Endothelial cell of umbilical vein (primary cell): ENCODE results near the gene CUX1. TPM values are rescaled to one million over a fixed set of nuclear protein-coding genes. Genes with fewer than 3 reads are reported as not detected.

ENCODE experiments used
- BruUV-seq: library from RNA; stranded (reverse); fragments of 400-500 nt; replicated peaks from 2 replicates; lab custom pipeline; 2021; lab: Mats Ljungman, UMichigan
- CTCF ChIA-PET: fragments of 300-600, 350-600 bp; sonication (Branson Sonifier 250); formaldehyde crosslinking; loops from one replicate; lab custom pipeline; 2021; ENCODE audit warnings: antibody characterized with exemption, inconsistent platforms; lab: Charles Lee
- POLR2A ChIA-PET: fragments of 300-600, 350-600 bp; sonication (Branson Sonifier 250); formaldehyde crosslinking; loops from one replicate; lab custom pipeline; 2021; ENCODE audit warnings: antibody characterized with exemption, inconsistent platforms; lab: Charles Lee
- DNase-seq: peaks from one replicate; pipeline ENCODE4 v3.0.0-alpha.2; 2011; ENCODE audit warnings: low read depth, low spot score
- FAIRE-seq: peaks from 2 replicates; lab custom pipeline; 2011; peaks lifted over from hg19 to GRCh38; lab: Jason Lieb, UNC
- H2AFZ ChIP-seq: 2 replicates; pipeline ENCODE4 v1.6.0; 2012; ENCODE audit warnings: low read depth, low read length, control low read depth, inconsistent platforms
- H3K27ac ChIP-seq: 2 replicates; pipeline ENCODE4 v1.5.1; 2011; ENCODE audit warnings: low read depth, mild to moderate bottlenecking, control low read depth, low read length, moderate library complexity; ENCODE audit not compliant: insufficient read depth
- H3K27me3 ChIP-seq, 2 experiments: 2 replicates each; pipeline versions ENCODE4 v1.6.0 to v1.6.1; 2011; ENCODE audit warnings: low read length in 2 of 2, mixed read lengths in 1 of 2; ENCODE audit not compliant: control insufficient read depth in 2 of 2, insufficient read depth in 2 of 2
- H3K36me3 ChIP-seq, 2 experiments: 2 replicates in 1 of 2; 3 replicates in 1 of 2; pipeline ENCODE4 v1.5.1; 2011; ENCODE audit warnings: low read length in 2 of 2, mild to moderate bottlenecking in 1 of 2, moderate library complexity in 1 of 2; ENCODE audit not compliant: control insufficient read depth in 2 of 2, insufficient read depth in 2 of 2; ENCODE audit errors: extremely low read depth in 1 of 2
- H3K4me1 ChIP-seq: 3 replicates; pipeline ENCODE4 v1.5.1; 2011; ENCODE audit warnings: mild to moderate bottlenecking, low read length; ENCODE audit not compliant: control insufficient read depth, insufficient read depth; ENCODE audit errors: extremely low read depth
- H3K4me2 ChIP-seq: 2 replicates; pipeline ENCODE4 v1.6.1; 2011; ENCODE audit warnings: low read length, control low read depth, mixed read lengths; ENCODE audit not compliant: insufficient read depth
- H3K4me3 ChIP-seq, 3 experiments: fragments of 200-600 bp in 1 of 3; sonication (generic), shearing (Covaris generic) in 1 of 3; replicated peaks in 1 of 3; 2 replicates each; pipeline ENCODE4 v1.5.1; 2011 to 2016; ENCODE audit warnings: control low read depth in 3 of 3, low read length in 3 of 3, mild to moderate bottlenecking in 2 of 3, inconsistent platforms in 1 of 3, low read depth in 1 of 3, moderate library complexity in 1 of 3; ENCODE audit not compliant: insufficient read depth in 1 of 3
- H3K79me2 ChIP-seq: 2 replicates; pipeline ENCODE4 v1.6.0; 2012; ENCODE audit warnings: low read length, inconsistent platforms; ENCODE audit not compliant: control insufficient read depth, insufficient read depth
- H3K9ac ChIP-seq: replicated peaks from 2 replicates; pipeline ENCODE3; 2011; ENCODE audit warnings: low read length, control low read depth; ENCODE audit not compliant: insufficient read depth; ENCODE audit errors: extremely low read depth
- H3K9me1 ChIP-seq: replicated peaks from 3 replicates; pipeline ENCODE4 v1.6.0; 2011; ENCODE audit warnings: mild to moderate bottlenecking, low read length; ENCODE audit not compliant: control insufficient read depth, insufficient read depth; ENCODE audit errors: extremely low read depth
- H3K9me3 ChIP-seq: replicated peaks from 2 replicates; pipeline ENCODE4 v1.5.1; 2012; ENCODE audit warnings: low read length, inconsistent platforms; ENCODE audit not compliant: control insufficient read depth, insufficient read depth
- H4K20me1 ChIP-seq: replicated peaks from 2 replicates; pipeline ENCODE3; 2011; ENCODE audit warnings: mild to moderate bottlenecking, low read length; ENCODE audit not compliant: control insufficient read depth, insufficient read depth; ENCODE audit errors: extremely low read depth
- CTCF ChIP-seq, 2 donors: IDR thresholded peaks; 1 replicate in 1 of 2; 2 replicates in 1 of 2; pipeline ENCODE4 v1.5.1; 2011; ENCODE audit warnings: low read length in 2 of 2, mild to moderate bottlenecking in 2 of 2, moderate library complexity in 2 of 2, control low read depth in 1 of 2, inconsistent platforms in 1 of 2, low read depth in 1 of 2; ENCODE audit not compliant: insufficient read depth in 1 of 2; ENCODE audit errors: extremely low read depth in 1 of 2
- EZH2 ChIP-seq: IDR thresholded peaks from 2 replicates; pipeline ENCODE4 v1.6.1; 2012; ENCODE audit warnings: borderline replicate concordance, low read depth, mild to moderate bottlenecking, moderate library complexity, low read length, inconsistent platforms; ENCODE audit not compliant: severe bottlenecking
- FOS ChIP-seq: IDR thresholded peaks from 2 replicates; pipeline ENCODE4 v1.6.1; 2011; ENCODE audit warnings: mild to moderate bottlenecking, low read length, moderate library complexity, borderline replicate concordance; ENCODE audit not compliant: insufficient read depth
- GATA2 ChIP-seq: IDR thresholded peaks from 2 replicates; pipeline ENCODE4 v1.7.0; 2011; ENCODE audit warnings: low read depth, mild to moderate bottlenecking, moderate library complexity, mixed read lengths, low read length; ENCODE audit not compliant: insufficient read length, insufficient read depth
- JUN ChIP-seq: IDR thresholded peaks from 2 replicates; pipeline ENCODE4 v1.6.1; 2011; ENCODE audit warnings: borderline replicate concordance, low read depth; ENCODE audit not compliant: insufficient read length, insufficient read depth
- MYC ChIP-seq: IDR thresholded peaks from one replicate; pipeline ENCODE4 v1.6.1; 2011; ENCODE audit warnings: mild to moderate bottlenecking, low read depth, low read length
- POLR2A ChIP-seq: IDR thresholded peaks from 2 replicates; pipeline ENCODE4 v1.6.1; 2012; ENCODE audit warnings: low read depth, mild to moderate bottlenecking, control low read depth, low read length
- POLR2AphosphoS5 ChIP-seq: IDR thresholded peaks from 2 replicates; pipeline ENCODE4 v1.6.1; 2012; ENCODE audit warnings: low read depth, mild to moderate bottlenecking, control low read depth, low read length, moderate library complexity; ENCODE audit not compliant: insufficient read depth
- dilution Hi-C: fragments of 300-500 bp; cut with MboI; formaldehyde crosslinking; loops from one replicate; pipeline ENCODE4 v1.15.0; 2019; ENCODE audit warnings: low sequenced_read_pairs; ENCODE audit not compliant: extremely low pct_ligation_motif_present
- intact Hi-C: fragments of 100-400 bp; cut with micrococcal nuclease; formaldehyde crosslinking; loops from one replicate; pipeline ENCODE4 v1.10.0; 2022
- polyA plus RNA-seq, 4 experiments: library from polyadenylated mRNA; depleted of rRNA in 3 of 4; stranded (reverse) in 3 of 4; unstranded in 1 of 4; fragments of >200 nt; gene quantifications; 2 replicates each; pipeline versions ENCODE4 v1.2.1 to v1.2.3, GENCODE V29; 2011 to 2012; ENCODE audit warnings: missing spikeins in 1 of 4
- total RNA-seq: library from RNA; stranded (reverse); gene quantifications from 2 replicates; pipeline ENCODE4 v1.2.3, GENCODE V29; 2021
- TF ChIP-seq, protein P1 (sequence below): IDR thresholded peaks from 2 replicates; pipeline ENCODE4 v1.6.1; 2011; ENCODE audit not compliant: insufficient read depth, insufficient read length

Gene CUX1
- total and polyA plus RNA-seq, 2 donors (not counting 3 experiments of a cell fraction or from before 2014, with no cell fraction given): 13.8 to 49.8 TPM

GRCh38 chr7:101778026-101778580 is 39.3 kb upstream of the CUX1 start:
- Histone ChIP-seq H3K79me2 (no peaks in the 10 kb centered on the region), H3K4me1 (no peaks in the 10 kb centered on the region), H3K9me1 (no peaks in the 10 kb centered on the region), H4K20me1 (no peaks in the 10 kb centered on the region), H3K9ac (no peak overlapping the region), H3K36me3 (no peaks in the 10 kb centered on the region), H3K4me3 (no peak overlapping the region), H2AFZ (no peak overlapping the region), H3K4me2 (no peak overlapping the region), H3K9me3 (no peaks in the 10 kb centered on the region), H3K27me3 (no peaks in the 10 kb centered on the region), H3K27ac (no peak overlapping the region)
- ChIA-PET POLR2A (no interaction called here), CTCF (no interaction called here)
- no TSS peak for BruUV-seq
- TF ChIP-seq POLR2AphosphoS5: no peak
- TF ChIP-seq FOS: no peak
- TF ChIP-seq GATA2: no peak
- no peak for TF ChIP-seq POLR2A
- no peak for TF ChIP-seq EZH2
- no peak for TF ChIP-seq CTCF (IDR thresholded peaks at IDR 0.05; ENCODE audit: extremely low read depth in 1 of 2, insufficient read depth in 1 of 2, low read depth in 1 of 2, low read length in 2 of 2)
- TF ChIP-seq, protein P1, sequence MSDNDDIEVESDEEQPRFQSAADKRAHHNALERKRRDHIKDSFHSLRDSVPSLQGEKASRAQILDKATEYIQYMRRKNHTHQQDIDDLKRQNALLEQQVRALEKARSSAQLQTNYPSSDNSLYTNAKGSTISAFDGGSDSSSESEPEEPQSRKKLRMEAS: no peak
- TF ChIP-seq MYC: no peak
- TF ChIP-seq JUN: no peak
- FAIRE-seq (no peak), DNase-seq (no peak)
- intact Hi-C loops: no loop called here
- dilution Hi-C loops: no loop called here
